Mucosa of stomach (tissue), 1 donor: ENCODE data around the gene ZHX3.

Experiments
- H3K27me3 ChIP-seq: one replicate; pipeline ENCODE4 v1.7.0; 2013; ENCODE audit warnings: mild to moderate bottlenecking, low read length; ENCODE audit not compliant: control insufficient read depth, insufficient read depth
- H3K36me3 ChIP-seq: one replicate; pipeline ENCODE4 v1.7.0; 2013; ENCODE audit warnings: low read length; ENCODE audit not compliant: control insufficient read depth, insufficient read depth
- H3K4me1 ChIP-seq: one replicate; pipeline ENCODE4 v1.7.0; 2013; ENCODE audit warnings: mild to moderate bottlenecking, low read length; ENCODE audit not compliant: control insufficient read depth, insufficient read depth
- H3K4me3 ChIP-seq: one replicate; pipeline ENCODE4 v1.7.0; 2013; ENCODE audit warnings: low read length
- H3K9ac ChIP-seq: one replicate; pipeline ENCODE4 v1.7.0; 2013; ENCODE audit warnings: mild to moderate bottlenecking, low read length, moderate library complexity
- H3K9me3 ChIP-seq: one replicate; pipeline ENCODE4 v1.7.0; 2013; ENCODE audit warnings: mild to moderate bottlenecking, low read length, moderate library complexity; ENCODE audit not compliant: control insufficient read depth
- donor health status: Pancreatic carcinoma.

Gene ZHX3

DNA sequence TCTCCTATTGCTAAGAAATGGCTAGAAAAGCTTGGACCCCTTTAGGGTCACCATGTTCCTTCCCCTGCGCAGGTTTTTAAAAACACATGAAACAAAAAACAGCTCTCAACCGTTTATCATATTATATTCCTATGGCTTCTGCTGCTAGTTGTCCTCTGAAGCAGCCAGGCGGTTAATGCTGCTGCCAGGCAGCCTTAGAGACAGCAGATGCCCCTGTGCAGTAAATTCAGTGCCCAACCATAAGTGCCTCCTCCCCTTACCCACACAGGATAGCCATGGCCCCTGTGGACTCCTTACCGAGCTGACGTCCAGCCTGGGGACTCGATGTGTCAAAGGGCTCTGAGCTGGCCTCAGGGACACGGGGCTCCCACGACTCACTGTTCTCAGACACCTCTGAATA is 115.8 kb downstream of the ZHX3 start:
- Histone ChIP-seq H3K36me3 (no peaks in the 10 kb centered on the region), H3K4me1 (no peaks in the 10 kb centered on the region), H3K4me3 (no peak overlapping the region), H3K9me3 (no peaks in the 10 kb centered on the region), H3K27me3 (no peaks in the 10 kb centered on the region), H3K9ac (no peak overlapping the region)

DNA sequence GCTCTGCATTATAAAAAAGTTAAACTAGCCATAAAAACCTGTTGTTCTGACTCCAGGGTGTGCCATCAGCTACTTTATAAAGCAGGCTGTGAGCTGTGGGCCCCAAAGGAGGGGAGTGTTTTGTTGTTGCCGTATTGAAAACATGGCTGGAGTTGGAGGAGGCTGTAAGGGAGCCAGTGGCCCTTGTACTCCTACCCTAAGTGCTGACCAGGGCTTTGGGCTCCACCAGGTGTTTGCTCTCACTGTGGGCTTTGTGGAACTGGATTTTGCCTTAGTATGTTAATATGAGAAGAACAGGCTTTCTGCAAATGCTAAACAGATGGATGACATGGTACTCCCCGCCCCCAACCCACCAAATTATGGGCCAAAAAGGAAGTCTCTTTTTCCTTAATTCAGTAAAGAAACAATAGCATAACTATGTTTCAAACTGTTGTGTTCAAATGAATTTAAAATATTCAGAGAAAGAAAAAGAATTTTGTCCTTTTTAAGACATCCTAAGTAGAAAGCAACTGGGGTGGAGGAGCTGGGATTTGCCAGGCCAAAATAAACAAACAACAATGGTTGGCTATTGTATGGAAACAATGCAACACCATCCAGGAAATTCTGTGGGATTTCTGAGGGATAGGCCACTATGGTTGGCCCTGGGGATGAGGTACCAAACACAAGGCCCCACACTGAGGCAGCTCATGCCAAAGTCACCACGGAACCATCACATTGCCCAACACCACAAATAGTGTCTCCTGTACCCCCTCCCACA is 116.9 kb downstream of the ZHX3 start:
- H3K4me1 ChIP-seq: no peaks in the 10 kb centered on the region
- no peak overlapping the region for H3K4me3 ChIP-seq
- H3K9ac ChIP-seq: no peak overlapping the region
- H3K27me3 ChIP-seq: no peaks in the 10 kb centered on the region
- no peaks in the 10 kb centered on the region for H3K36me3 ChIP-seq
- H3K9me3 ChIP-seq: no peaks in the 10 kb centered on the region

DNA sequence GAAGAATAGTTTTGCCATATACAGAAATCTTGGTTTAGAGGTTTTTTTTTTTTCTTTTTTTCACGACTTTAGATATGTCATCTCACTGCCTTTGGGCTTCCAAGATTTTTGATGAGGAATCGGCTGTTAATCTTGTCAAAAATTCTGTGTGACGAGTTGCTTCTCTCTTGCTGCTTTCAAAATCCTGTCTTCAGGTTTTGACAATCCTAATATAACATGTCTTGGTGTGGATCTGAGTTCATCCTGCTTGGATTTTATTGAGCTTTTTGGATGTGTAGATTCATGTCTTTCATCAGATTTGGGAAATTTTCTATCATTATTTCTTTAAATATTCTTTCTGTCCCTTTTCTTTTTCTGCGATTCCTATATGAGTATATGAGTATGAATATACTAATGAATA is 119.1 kb downstream of the ZHX3 start:
- no peaks in the 10 kb centered on the region for H3K27me3 ChIP-seq
- no peaks in the 10 kb centered on the region for H3K4me1 ChIP-seq
- no peaks in the 10 kb centered on the region for H3K9me3 ChIP-seq
- no peak overlapping the region for H3K9ac ChIP-seq
- no peak overlapping the region for H3K4me3 ChIP-seq
- H3K36me3 ChIP-seq: no peaks in the 10 kb centered on the region

DNA sequence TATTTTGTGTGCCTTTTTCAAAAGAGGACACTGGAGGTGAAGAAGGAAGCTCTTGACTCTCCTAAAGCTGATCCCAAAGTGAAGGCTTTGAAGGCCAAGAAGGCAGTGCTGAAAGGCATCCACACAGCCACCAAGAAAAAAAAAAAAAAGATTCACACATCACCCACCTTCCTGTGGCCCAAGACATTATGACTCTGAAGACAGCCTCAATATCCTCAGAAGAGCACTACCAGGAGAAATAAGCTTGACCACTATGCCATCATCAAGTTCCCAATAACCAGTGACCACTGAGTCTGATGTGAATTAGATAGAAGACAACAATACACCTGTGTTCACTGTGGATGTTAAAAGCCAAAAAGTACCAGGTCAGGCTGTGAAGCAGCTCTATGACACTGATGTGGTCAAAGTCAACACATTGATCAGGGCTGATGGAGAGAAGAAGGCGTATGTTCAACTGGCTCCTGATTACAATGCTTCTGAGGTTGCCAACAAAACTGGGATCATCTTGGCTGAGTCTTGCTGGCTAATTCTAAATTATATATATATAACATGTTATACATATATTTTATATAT is 120.8 kb downstream of the ZHX3 start:
- H3K4me1 ChIP-seq: no peaks in the 10 kb centered on the region
- H3K36me3 ChIP-seq: no peaks in the 10 kb centered on the region
- H3K4me3 ChIP-seq: no peak overlapping the region
- no peak overlapping the region for H3K9ac ChIP-seq
- no peaks in the 10 kb centered on the region for H3K27me3 ChIP-seq
- H3K9me3 ChIP-seq: no peaks in the 10 kb centered on the region

DNA sequence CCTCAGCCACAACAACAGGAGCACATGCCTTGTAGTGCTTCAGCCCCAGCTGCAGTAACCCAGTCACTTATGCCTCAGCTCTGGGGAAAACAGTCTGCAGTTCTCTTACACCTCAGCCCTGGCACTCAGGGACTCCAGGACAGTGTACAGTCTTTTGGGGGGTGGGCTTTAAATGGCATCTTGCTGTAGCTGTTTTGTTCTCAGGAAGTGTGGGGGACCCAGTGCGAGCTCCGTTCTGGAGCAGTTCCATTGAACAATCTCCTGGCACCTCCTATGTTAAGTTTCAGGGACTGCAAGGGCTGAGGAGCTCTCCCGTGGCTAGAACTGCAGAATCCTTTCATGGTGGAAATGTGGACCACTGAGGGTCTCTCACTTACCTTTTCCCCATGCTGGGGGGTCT is 125.0 kb downstream of the ZHX3 start:
- H3K4me3 ChIP-seq: no peak overlapping the region

DNA sequence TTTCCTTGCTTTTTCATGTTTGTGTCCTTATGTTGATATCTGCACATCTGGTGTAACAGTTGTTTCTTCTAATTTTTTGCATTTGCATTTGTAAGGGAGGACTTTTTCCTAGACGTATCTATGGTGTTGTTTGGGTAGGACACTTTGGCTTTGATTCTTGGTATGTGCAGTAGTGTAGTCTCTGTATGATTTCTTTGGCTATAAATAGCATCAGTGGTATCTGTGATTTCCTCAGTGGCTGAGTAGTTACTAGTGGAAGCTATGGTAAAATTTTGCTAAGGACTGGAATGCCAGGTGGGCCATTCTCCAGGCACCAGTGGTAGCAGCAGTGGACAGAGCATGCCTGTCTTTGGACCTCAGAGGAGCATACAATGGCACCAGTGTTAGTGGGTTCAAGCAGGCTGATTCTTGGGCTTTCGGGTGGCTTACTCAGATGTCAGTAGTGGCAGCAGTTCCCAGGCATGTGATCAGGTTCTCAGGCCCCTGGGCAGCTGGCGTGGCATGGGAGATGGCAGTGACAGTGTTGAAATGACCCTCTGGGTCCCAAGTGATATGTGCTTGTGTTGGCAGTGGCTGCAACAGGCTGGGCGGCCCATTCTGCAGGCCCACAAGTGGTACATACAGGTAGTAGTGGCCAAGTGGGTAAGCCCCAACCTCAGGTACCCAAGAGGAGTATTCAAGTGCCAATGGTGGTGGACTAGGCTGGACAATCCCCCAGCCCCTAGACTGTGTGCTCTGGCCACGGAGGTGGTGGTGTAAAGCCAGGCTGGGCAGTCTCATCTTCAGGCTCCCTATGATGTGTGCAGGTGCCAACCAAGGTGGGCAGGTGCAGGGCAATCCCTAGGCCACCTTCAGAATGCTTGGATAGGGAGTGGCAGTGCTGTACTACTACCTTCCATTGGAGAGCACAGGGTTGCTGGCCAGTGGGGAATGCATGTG is 125.7 kb downstream of the ZHX3 start:
- H3K4me1 ChIP-seq: no peaks in the 10 kb centered on the region

More for the DNA sequence above, 125.0 kb downstream of the ZHX3 start:
- Histone ChIP-seq H3K9me3 (no peaks in the 10 kb centered on the region), H3K4me1 (no peaks in the 10 kb centered on the region), H3K9ac (no peak overlapping the region), H3K36me3 (no peaks in the 10 kb centered on the region), H3K27me3 (no peaks in the 10 kb centered on the region)

DNA sequence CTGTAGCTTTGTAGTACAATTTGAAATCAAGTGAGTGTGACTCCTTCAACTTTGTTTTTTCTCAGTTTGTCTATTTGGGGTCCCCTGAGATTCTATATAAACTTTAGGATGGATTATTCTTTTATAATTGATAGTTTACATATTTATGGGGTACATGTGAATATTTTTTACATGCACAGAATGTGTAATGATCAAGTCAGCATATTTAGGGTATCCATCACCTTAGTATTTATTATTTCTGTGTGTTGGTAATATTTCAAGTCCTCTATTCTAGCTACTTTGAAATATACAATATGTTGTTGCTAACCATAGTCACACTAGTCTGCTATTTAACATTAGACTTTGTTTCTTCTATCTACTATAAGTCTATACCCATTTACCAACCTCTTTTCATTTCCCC is 129.9 kb downstream of the ZHX3 start:
- no peaks in the 10 kb centered on the region for H3K9me3 ChIP-seq
- H3K4me1 ChIP-seq: no peaks in the 10 kb centered on the region
- H3K4me3 ChIP-seq: no peak overlapping the region
- H3K36me3 ChIP-seq: no peaks in the 10 kb centered on the region
- no peak overlapping the region for H3K9ac ChIP-seq
- no peaks in the 10 kb centered on the region for H3K27me3 ChIP-seq

More for the DNA sequence above, 125.7 kb downstream of the ZHX3 start:
- H3K9ac ChIP-seq: no peak overlapping the region
- H3K27me3 ChIP-seq: no peaks in the 10 kb centered on the region
- no peaks in the 10 kb centered on the region for H3K9me3 ChIP-seq
- no peaks in the 10 kb centered on the region for H3K36me3 ChIP-seq
- no peak overlapping the region for H3K4me3 ChIP-seq

DNA sequence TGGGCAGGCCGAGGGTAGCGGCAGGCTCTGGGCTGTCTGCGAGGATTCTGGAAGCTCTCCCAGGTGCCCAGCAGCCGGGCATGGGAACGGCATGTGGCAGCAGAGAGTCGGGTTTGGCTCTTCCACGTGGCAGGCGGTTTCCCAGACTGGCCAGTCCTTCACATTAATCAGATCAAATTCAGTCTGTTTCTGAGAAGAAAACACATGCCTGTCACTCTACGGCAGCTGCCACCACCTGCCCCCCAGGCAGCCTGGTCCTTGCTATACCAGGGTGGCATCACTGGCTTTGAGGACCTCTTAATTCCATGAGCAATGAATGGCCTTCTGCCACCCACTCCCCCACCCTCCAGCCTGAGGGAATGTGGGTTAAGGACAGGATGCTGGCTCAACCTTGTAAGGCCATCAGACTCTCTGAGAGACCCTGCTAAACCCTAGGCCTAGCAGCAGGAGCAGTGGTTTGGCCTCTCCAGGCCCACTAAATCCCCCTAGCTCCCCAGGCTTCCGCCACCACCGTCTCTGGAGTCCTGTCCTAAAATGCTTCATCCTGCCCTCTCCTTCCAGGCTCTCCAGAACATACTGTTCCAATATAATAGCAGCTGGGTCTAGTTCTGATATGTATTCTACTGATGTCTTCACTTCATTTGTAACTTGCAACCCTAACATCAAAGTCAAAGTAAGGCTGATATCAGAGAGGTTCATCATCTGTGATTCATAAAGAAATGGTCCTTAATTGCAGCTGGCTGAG is 132.3 kb downstream of the ZHX3 start:
- H3K9ac ChIP-seq: no peak overlapping the region
- no peaks in the 10 kb centered on the region for H3K36me3 ChIP-seq
- no peaks in the 10 kb centered on the region for H3K27me3 ChIP-seq
- H3K9me3 ChIP-seq: no peaks in the 10 kb centered on the region
- H3K4me1 ChIP-seq: no peaks in the 10 kb centered on the region
- H3K4me3 ChIP-seq: no peak overlapping the region

DNA sequence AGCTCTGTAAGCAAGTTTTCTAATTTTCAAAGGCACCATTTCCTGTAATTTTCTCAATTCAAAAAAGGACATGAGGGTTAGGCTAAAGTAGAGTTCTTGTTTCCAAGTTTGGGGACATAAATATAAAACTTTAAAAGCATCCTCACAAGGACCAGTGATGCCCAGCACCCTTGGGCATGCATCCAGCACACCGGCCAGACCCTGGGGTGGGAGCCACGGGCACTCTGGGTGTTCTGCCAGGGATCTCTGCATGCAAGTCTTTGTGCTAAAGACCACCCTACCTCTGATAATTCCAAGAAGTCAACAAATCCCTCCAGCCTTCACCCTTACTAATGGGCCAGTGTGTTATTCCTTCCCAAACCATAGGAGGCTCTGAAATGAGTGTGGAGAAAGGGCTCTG is 133.7 kb downstream of the ZHX3 start:
- Histone ChIP-seq H3K4me1 (no peaks in the 10 kb centered on the region), H3K4me3 (no peak overlapping the region), H3K9me3 (no peaks in the 10 kb centered on the region), H3K36me3 (no peaks in the 10 kb centered on the region), H3K9ac (no peak overlapping the region), H3K27me3 (no peaks in the 10 kb centered on the region)

DNA sequence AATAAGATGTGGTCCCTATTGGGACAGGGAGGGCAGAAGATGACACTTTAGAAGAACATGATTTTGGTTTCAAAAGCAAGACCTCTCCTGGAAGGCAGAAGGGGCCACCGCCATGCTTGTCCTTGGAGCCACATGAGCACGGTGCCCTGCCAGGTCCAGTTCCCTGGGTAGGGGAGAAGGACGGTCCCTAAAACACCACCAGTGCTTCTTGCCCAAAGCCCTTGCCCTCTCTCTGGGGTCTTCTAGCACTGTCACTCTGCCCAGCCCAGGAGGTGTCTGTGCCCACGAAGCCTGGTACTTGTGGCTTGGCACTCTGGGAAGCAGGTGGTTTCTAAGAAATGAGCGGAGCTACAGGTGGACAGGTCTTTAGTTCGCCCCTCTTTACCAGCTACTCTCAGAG is 134.1 kb downstream of the ZHX3 start:
- Histone ChIP-seq H3K4me1 (no peaks in the 10 kb centered on the region), H3K27me3 (no peaks in the 10 kb centered on the region), H3K9me3 (no peaks in the 10 kb centered on the region), H3K9ac (no peak overlapping the region), H3K4me3 (no peak overlapping the region), H3K36me3 (no peaks in the 10 kb centered on the region)

DNA sequence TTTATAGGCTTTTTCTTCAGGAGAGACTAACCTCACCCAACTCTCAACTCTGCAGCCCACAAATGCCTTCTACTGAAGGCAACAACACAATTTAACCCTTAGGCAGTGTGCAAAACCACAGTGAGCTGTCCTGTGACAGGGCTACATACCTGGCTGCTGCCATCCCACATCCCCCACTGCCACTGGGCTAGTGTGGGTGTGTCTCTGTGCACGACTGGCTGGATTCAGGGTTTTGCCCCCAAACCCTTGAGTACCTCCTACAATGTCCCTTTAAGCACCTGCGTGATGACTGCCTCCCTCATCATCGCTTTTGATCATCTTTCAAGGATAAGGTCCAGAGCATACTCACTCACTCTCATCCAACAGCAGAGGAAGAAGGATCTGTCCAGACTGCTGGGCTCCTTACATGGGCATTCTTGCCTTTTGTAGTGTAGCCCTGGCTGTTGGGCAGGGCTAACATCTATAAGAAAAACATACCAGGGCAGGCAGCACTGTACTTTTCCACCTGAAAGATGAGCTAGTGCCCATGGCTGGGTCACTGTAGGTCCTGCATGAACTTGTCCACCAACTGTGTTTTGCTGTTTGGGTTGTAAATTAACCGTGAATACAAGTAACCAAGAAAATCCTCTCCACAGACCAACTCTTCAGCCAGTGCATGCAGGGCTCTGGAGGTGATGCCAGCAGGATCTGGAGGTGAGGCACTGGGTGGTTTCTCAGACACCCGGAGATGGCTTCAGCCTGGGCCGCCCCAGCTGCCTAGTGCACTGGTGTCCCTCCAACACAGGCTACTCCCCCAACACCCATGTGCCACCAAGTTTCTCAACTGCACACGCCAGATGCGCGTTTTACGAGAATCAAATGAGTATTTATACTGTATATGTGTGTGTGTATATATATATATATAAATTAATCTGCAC is 135.0 kb downstream of the ZHX3 start:
- Histone ChIP-seq H3K4me3 (no peak overlapping the region), H3K4me1 (no peaks in the 10 kb centered on the region), H3K36me3 (no peaks in the 10 kb centered on the region), H3K9ac (no peak overlapping the region), H3K9me3 (no peaks in the 10 kb centered on the region), H3K27me3 (no peaks in the 10 kb centered on the region)
